AG10803 (cell line): Measurements from ENCODE around the gene NCR1.
"Not testable (repeated sequence)": the region's sequence is repeated elsewhere in the genome, so short reads cannot be mapped to it uniquely, and the experiment has no call there.

Experiments
- DNase-seq: peaks from one replicate; pipeline ENCODE4 v3.0.0; 2010; ENCODE audit warnings: low read depth
- H3K4me3 ChIP-seq: 2 replicates; pipeline ENCODE4 v1.5.1; 2011; ENCODE audit warnings: mild to moderate bottlenecking, low read length, control low read depth
- TF ChIP-seq, protein P1 (sequence below): conservative IDR thresholded peaks from 2 replicates; pipeline ENCODE4 v1.5.1; 2011; ENCODE audit warnings: mild to moderate bottlenecking, low read length, control low read depth, inconsistent platforms

The NCR1 gene

DNA sequence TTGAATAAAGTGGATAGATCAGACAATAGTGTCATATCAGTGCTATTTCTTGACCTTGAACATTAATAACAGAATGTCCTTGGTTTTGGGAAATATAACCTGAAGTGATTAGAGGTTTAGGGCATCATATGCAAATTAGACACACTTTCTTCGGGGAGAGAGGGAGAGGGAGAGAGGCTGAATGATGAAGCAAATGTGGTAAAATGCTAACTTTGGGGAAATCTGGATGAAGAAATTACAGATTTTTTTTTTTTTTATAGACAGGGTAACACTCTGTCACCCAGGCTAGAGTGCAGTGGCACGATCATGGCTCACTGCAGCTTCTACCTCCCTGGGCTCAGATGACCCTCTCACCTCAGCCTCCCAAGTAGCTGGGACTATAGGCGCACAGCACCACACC is 3.9 kb upstream of the NCR1 start:
- H3K4me3 ChIP-seq = no peak overlapping the region
- DNase-seq = no peak
- TF ChIP-seq, protein P1, sequence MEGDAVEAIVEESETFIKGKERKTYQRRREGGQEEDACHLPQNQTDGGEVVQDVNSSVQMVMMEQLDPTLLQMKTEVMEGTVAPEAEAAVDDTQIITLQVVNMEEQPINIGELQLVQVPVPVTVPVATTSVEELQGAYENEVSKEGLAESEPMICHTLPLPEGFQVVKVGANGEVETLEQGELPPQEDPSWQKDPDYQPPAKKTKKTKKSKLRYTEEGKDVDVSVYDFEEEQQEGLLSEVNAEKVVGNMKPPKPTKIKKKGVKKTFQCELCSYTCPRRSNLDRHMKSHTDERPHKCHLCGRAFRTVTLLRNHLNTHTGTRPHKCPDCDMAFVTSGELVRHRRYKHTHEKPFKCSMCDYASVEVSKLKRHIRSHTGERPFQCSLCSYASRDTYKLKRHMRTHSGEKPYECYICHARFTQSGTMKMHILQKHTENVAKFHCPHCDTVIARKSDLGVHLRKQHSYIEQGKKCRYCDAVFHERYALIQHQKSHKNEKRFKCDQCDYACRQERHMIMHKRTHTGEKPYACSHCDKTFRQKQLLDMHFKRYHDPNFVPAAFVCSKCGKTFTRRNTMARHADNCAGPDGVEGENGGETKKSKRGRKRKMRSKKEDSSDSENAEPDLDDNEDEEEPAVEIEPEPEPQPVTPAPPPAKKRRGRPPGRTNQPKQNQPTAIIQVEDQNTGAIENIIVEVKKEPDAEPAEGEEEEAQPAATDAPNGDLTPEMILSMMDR = no peak

DNA sequence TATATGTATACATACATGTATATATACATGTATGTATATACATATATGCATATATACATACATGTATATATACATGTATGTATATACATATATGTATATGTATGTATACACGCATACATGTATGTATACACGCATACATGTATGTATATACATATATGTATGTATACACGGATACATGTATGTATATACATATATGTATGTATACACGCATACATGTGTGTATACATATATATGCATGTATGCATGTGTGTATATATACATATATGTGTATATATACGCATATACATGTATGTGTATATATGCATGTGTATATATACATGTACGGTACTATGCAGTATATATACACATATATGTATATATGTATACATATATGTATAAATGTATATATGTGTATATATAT is 2.6 kb upstream of the NCR1 start:
- no peak for DNase-seq
- no peak overlapping the region for H3K4me3 ChIP-seq
- TF ChIP-seq, protein P1 = no peak

DNA sequence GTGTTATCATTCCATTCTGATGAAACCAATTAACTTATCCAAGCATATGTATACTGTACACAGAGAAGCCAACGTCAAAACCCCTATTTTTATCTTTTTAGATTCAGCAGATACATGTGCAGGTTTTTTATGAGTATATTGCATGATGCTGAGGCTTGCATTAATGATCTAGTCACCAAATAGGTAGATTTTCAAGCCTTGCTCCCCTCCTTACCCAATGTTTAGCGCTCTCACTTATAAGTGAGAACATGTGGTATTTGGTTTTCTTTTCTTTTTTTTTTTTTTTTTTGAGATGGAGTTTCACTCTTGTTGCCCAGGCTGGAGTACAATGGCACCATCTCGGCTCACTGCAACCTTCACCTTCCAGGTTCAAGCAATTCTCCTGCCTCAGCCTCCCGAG is 1.7 kb upstream of the NCR1 start:
- DNase-seq, H3K4me3 ChIP-seq: not testable (repeated sequence)

DNA sequence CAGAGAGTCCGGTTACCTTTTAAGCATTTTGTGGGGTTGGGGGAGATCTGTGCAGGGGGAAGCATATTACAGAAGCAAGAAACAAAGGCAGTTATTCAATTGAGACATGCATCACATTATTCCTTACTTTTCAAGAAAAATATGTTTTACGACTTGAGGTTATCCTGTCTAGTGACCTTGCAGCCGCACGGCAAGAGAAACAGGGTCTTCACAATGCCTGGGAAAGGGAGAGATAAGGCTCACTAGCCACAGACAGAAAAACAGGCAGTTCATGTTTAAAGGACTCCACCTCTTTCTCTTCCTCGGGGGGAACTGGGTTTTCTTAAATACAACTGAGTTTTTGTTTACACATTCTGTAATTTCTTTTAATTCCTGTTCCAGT is 536 bp upstream of the NCR1 start:
- TF ChIP-seq, protein P1 = no peak
- H3K4me3 ChIP-seq = no peak overlapping the region
- no peak for DNase-seq

DNA sequence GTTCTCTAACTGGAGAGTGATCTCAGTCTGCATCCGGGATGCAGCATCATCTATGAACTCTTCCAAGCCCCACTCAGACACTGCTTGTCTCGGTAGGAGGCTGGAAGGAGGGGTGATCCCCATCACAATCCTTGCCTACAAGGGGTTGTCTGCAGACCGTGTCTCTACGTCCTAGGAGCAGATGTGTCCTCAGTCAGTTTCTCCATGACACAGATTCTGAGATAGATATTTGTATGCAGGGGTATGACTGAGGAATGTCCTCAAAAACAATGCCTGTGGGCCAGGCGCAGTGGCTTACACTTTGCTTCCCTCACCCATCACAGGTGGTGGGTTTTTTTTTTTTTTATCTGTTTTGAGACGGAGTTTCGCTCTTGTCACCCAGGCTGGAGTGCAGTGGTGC is 871 bp downstream of the NCR1 start:
- TF ChIP-seq, protein P1 = no peak
- H3K4me3 ChIP-seq = no peak overlapping the region

DNA sequence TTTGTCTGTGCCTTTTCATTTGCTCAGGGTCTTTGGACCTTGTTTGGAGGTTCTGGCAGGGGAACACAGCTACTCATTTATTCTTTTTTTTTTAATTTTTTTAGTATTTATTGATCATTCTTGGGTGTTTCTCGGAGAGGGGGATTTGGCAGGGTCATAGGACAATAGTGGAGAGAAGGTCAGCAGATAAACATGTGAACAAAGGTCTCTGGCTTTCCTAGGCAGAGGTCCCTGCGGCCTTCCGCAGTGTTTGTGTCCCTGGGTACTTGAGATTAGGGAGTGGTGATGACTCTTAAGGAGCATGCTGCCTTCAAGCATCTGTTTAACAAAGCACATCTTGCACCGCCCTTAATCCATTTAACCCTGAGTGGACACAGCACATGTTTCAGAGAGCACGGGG is 2.0 kb downstream of the NCR1 start:
- DNase-seq, H3K4me3 ChIP-seq: not testable (repeated sequence)

More for the DNA sequence above, 871 bp downstream of the NCR1 start:
- DNase-seq = no peak

DNA sequence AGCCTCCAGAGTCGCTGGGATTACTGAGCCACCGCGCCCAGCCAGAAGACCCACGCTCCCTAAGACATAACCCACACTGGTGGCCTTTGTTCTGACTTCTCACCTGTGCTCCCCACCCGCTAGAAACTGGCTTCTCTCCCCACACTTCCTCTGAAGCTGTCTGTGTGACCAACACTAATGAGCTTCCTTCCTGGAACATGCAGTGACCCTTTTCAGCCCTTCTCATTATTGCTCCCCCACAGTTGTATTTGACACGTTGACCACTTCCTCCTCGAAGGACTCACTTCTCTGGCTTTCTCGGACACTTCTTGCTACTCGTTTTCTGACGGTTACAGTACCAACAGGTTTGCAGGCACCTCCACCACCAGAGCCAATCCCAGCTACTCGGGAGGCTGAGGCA is 10.9 kb downstream of the NCR1 start:
- TF ChIP-seq, protein P1 = no peak
- no peak for DNase-seq
- H3K4me3 ChIP-seq = no peak overlapping the region

DNA sequence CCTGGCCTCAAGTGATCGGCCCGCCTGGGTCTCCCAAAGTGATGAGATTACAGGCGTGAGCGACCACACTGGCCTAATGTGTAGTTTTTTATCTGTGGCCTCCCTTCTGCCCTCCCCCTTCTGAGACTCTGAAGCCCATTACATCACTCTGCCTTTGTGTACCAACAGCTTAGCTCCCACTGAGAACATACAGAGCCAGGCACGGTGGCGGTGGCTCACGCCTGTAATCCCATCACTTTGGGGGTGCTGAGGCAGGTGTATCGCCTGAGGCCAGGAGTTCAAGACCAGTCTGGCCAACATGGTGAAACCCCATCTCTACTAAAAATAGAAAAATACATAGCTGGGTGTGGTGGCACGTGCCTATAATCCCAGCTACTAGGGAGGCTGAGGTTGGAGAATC is 12.6 kb downstream of the NCR1 start:
- H3K4me3 ChIP-seq = no peak overlapping the region
- no peak for DNase-seq
- TF ChIP-seq, protein P1 = no peak

DNA sequence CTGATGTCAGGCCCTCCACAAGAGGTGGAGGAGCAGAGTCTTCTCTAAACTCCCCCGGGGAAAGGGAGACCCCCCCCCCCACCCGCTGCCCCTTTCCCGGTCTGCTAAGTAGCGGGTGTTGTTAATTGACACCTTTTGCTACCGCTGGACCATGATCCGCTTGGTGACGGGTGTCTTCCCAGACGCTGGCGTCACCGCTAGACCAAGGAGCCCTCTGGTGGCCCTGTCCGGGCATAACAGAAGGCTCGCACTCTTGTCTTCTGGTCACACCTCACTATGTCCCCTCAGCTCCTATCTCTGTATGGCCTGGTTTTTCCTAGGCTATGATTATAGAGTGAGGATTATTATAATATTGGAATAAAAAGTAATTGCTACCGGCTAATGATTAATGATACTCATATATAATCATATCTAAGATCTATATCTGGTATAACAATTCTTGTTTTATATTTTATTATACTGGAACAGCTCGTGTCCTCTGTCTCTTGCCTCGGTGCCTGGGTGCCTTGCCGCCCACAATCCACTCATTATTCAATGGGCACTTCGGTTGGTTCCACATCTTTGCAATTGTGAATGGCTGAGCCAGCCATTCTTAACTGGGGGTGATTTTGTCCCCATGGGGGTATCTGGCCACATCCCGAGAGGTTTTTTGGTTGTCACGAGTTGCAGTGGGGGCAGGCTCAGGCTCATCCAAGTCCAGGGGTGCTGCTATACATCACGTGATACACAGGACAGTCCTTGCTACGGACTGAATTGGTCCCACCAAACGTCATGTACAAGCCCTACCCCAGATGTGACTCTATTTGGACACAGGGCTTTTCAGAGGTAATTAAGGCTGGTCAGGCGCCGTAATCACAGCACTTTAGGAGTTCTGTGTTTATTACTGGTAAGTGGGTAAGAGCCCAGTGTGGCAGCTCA is 14.0 kb downstream of the NCR1 start:
- H3K4me3 ChIP-seq, DNase-seq: not testable (repeated sequence)
